Measurements from ENCODE around the gene LONP2. TPM values are rescaled to one million over a fixed set of nuclear protein-coding genes. Genes with fewer than 3 reads are reported as not detected.

Gene LONP2
- total and polyA plus RNA-seq, 12 donors = 45.3 to 89.1 (median 75.2) TPM

GRCh38 chr16:48340054-48340453 is 96.0 kb downstream of the LONP2 start:
- Histone ChIP-seq H3K36me3 (replicated peaks in 1 of 2) (peaks cover 0 to 16% of the 10 kb centered on the region in 2 donors), H3K27ac (peak overlapping the region in 1 of 5 donors; percentile 24), H3K9me3 (replicated peaks in 1 of 3) (no peaks in the 10 kb centered on the region), H3K27me3 (no peaks in the 10 kb centered on the region), H3K4me1 (replicated peaks in 1 of 2) (peaks cover 0 to 7% of the 10 kb centered on the region in 2 donors), H3K4me3 (no peak overlapping the region)
- intact Hi-C loops (cut with DNase I) = no loop called here
- no peak for DNase-seq
- 40 to 74% (median 47%) methylated on average over 1 of the region's 1 CpG for WGBS, 4 donors
- TF ChIP-seq POLR2A (IDR thresholded peaks at IDR 0.05) (no peak), CTCF (IDR thresholded peaks at IDR 0.05) (no peak)

GRCh38 chr16:48342591-48342990 is 98.5 kb downstream of the LONP2 start:
- Histone ChIP-seq H3K36me3 (replicated peaks in 1 of 2) (peaks cover 0 to 20% of the 10 kb centered on the region in 2 donors), H3K4me3 (no peak overlapping the region), H3K27me3 (no peaks in the 10 kb centered on the region), H3K4me1 (replicated peaks in 1 of 2) (peaks cover 0 to 7% of the 10 kb centered on the region in 2 donors), H3K27ac (no peak overlapping the region), H3K9me3 (replicated peaks in 1 of 3) (no peaks in the 10 kb centered on the region)
- WGBS, 4 donors = 93 to 100% (median 95%) methylated on average over 1 to 2 of the region's 2 CpGs
- no peak for TF ChIP-seq POLR2A (IDR thresholded peaks at IDR 0.05)
- TF ChIP-seq CTCF (IDR thresholded peaks at IDR 0.05) = no peak
- intact Hi-C loops (cut with DNase I) = no loop called here
- no peak for DNase-seq

- no peak for DNase-seq
- no peaks in the 10 kb centered on the region for H3K27me3 ChIP-seq
- no peaks in the 10 kb centered on the region for H3K9me3 ChIP-seq (replicated peaks in 1 of 3)
- H3K27ac ChIP-seq = no peak overlapping the region
- no peak overlapping the region for H3K4me3 ChIP-seq
- TF ChIP-seq POLR2A (IDR thresholded peaks at IDR 0.05) (no peak), CTCF (IDR thresholded peaks at IDR 0.05) (no peak)
- 88 to 94% (median 92%) methylated on average over 15 to 20 of the region's 20 CpGs for WGBS, 4 donors
- intact Hi-C loops (cut with DNase I) = no loop called here
- H3K4me1 ChIP-seq (replicated peaks in 1 of 2) = no peaks in the 10 kb centered on the region
- peaks cover 0 to 49% of the 10 kb centered on the region in 2 donors for H3K36me3 ChIP-seq (replicated peaks in 1 of 2)
Observed at GRCh38 chr16:48347191-48347865, 103.2 kb downstream of the LONP2 start.

- intact Hi-C loops (cut with DNase I) = no loop called here
- H3K27ac ChIP-seq = no peak overlapping the region
- no peak overlapping the region for H3K4me3 ChIP-seq
- TF ChIP-seq POLR2A (IDR thresholded peaks at IDR 0.05) (no peak), CTCF (IDR thresholded peaks at IDR 0.05) (no peak)
- 83 to 97% (median 90%) methylated on average over 4 of the region's 4 CpGs for WGBS, 4 donors
- H3K4me1 ChIP-seq (replicated peaks in 1 of 2) = no peaks in the 10 kb centered on the region
- peaks cover 0 to 55% of the 10 kb centered on the region in 2 donors for H3K36me3 ChIP-seq (replicated peaks in 1 of 2)
- DNase-seq = no peak
- H3K9me3 ChIP-seq (replicated peaks in 1 of 3) = no peaks in the 10 kb centered on the region
- H3K27me3 ChIP-seq = no peaks in the 10 kb centered on the region
Observed at GRCh38 chr16:48347980-48348379, 103.9 kb downstream of the LONP2 start.
